Choroid plexus epithelial cell (primary cell): ENCODE data around the gene CASP8AP2.
"Not testable (repeated sequence)": the region's sequence is repeated elsewhere in the genome, so short reads cannot be mapped to it uniquely, and the experiment has no call there.

Experiments used
- DNase-seq: peaks from one replicate; pipeline ENCODE4 v3.0.0-alpha.2; 2010; ENCODE audit warnings: low read depth
- H3K4me3 ChIP-seq: 2 replicates; pipeline ENCODE4 v1.5.1; 2011; ENCODE audit warnings: low read depth, mild to moderate bottlenecking, control low read depth, low read length, moderate library complexity
- CTCF ChIP-seq: conservative IDR thresholded peaks from 2 replicates; pipeline ENCODE4 v1.5.1; 2011; ENCODE audit warnings: low read depth, mild to moderate bottlenecking, control low read depth, inconsistent platforms, low read length, moderate library complexity

Gene CASP8AP2

GRCh38 chr6:89887452-89888137 is 57.9 kb downstream of the CASP8AP2 start:
- no peak overlapping the region for H3K4me3 ChIP-seq
- TF ChIP-seq CTCF: no peak
- peak; percentile 22 for DNase-seq

GRCh38 chr6:89888138-89888514 is 58.4 kb downstream of the CASP8AP2 start:
- no peak for TF ChIP-seq CTCF
- DNase-seq: no peak
- H3K4me3 ChIP-seq: no peak overlapping the region

- no peak for DNase-seq
- TF ChIP-seq CTCF: no peak
Measured at GRCh38 chr6:89888871-89889270, 59.2 kb downstream of the CASP8AP2 start.

GRCh38 chr6:89890845-89891528 is 61.3 kb downstream of the CASP8AP2 start:
- H3K4me3 ChIP-seq: not testable (repeated sequence)

More at GRCh38 chr6:89888871-89889270, 59.2 kb downstream of the CASP8AP2 start:
- no peak overlapping the region for H3K4me3 ChIP-seq

GRCh38 chr6:89892577-89892976 is 62.9 kb downstream of the CASP8AP2 start:
- DNase-seq, H3K4me3 ChIP-seq: not testable (repeated sequence)

More at GRCh38 chr6:89890845-89891528, 61.3 kb downstream of the CASP8AP2 start:
- not testable (repeated sequence) for DNase-seq

- H3K4me3 ChIP-seq: no peak within 1 kb of the TSS
- TF ChIP-seq CTCF: no peak
- DNase-seq: no peak
Measured at GRCh38 chr6:89894169-89894568, 64.5 kb downstream of the CASP8AP2 start, which contains the start of gene GJA10. Gene GJA10 (plus strand): TSS chr6:89894469. CDS start chr6:89894469, 0 bp downstream.

- H3K4me3 ChIP-seq: no peak overlapping the region
- peak; percentile 81 for DNase-seq
- no peak for TF ChIP-seq CTCF
Measured at GRCh38 chr6:89895276-89895874, 65.7 kb downstream of the CASP8AP2 start.

GRCh38 chr6:89910001-89910901 is 80.6 kb downstream of the CASP8AP2 start:
- not testable (repeated sequence) for H3K4me3 ChIP-seq, DNase-seq
